WTC11 (cell line): ENCODE measurements around the gene PPHLN1. TPM values are rescaled to one million over a fixed set of nuclear protein-coding genes. Genes with fewer than 3 reads are reported as not detected.
"Not testable (repeated sequence)": the region's sequence is repeated elsewhere in the genome, so short reads cannot be mapped to it uniquely, and the experiment has no call there.

ENCODE experiments used
- ATAC-seq: fragments of 200-7000 bp; cut with Tn5 transposase; 2 replicates; pipeline ENCODE4 v1.10.0; 2021; ENCODE audit warnings: mild to moderate bottlenecking, moderate library complexity
- CTCF ChIA-PET: fragments of 300-600 bp; sonication (Branson Sonifier 250); formaldehyde crosslinking; loops from one replicate; lab custom pipeline; 2021; ENCODE audit warnings: antibody characterized with exemption; lab: Charles Lee
- POLR2A ChIA-PET: fragments of 350-600 bp; sonication (Branson Sonifier 250); formaldehyde crosslinking; loops from one replicate; lab custom pipeline; 2021; ENCODE audit warnings: antibody characterized with exemption; lab: Charles Lee
- DNase-seq: peaks from one replicate; pipeline ENCODE4 v3.0.0; 2021; ENCODE audit warnings: low spot score
- H3K27ac Mint-ChIP-seq: 2 replicates; pipeline ENCODE4 v1.8.0; 2021; ENCODE audit warnings: mixed read lengths
- H3K27me3 Mint-ChIP-seq: 2 replicates; pipeline ENCODE4 v1.8.0; 2021; ENCODE audit warnings: low read depth, mild to moderate bottlenecking, moderate library complexity, mixed read lengths
- H3K36me3 Mint-ChIP-seq: 2 replicates; pipeline ENCODE4 v1.8.0; 2021; ENCODE audit warnings: mixed read lengths
- H3K4me1 Mint-ChIP-seq: 2 replicates; pipeline ENCODE4 v1.8.0; 2022; ENCODE audit warnings: mixed read lengths
- H3K4me3 Mint-ChIP-seq: 2 replicates; pipeline ENCODE4 v1.8.0; 2021; ENCODE audit warnings: mild to moderate bottlenecking, moderate library complexity, mixed read lengths
- H3K9me3 Mint-ChIP-seq: 2 replicates; pipeline ENCODE4 v1.8.0; 2021; ENCODE audit warnings: mixed read lengths
- AR ChIP-seq: fragments of 250-450 bp; sonication (Bioruptor Pico); IDR thresholded peaks from 2 replicates; pipeline ENCODE4 v1.9.0; 2021; ENCODE audit warnings: mild to moderate bottlenecking
- ARID4B ChIP-seq: sonication (generic); formaldehyde crosslinking; IDR thresholded peaks from 2 replicates; pipeline ENCODE4 v1.8.0; 2023; ENCODE audit warnings: missing genetic modification reagents, mild to moderate bottlenecking, borderline replicate concordance
- CREM ChIP-seq: sonication (generic); formaldehyde crosslinking; IDR thresholded peaks from 2 replicates; pipeline ENCODE4 v1.8.1; 2022; ENCODE audit warnings: mild to moderate bottlenecking, missing genetic modification reagents, moderate library complexity
- E2F4 ChIP-seq: sonication (generic); formaldehyde crosslinking; IDR thresholded peaks from 2 replicates; pipeline ENCODE4 v1.8.1; 2022; ENCODE audit warnings: low read depth, mild to moderate bottlenecking, moderate library complexity, missing genetic modification reagents, borderline replicate concordance
- E2F5 ChIP-seq: sonication (generic); formaldehyde crosslinking; IDR thresholded peaks from 2 replicates; pipeline ENCODE4 v1.8.1; 2022; ENCODE audit warnings: mild to moderate bottlenecking, moderate library complexity, missing genetic modification reagents
- ELF4 ChIP-seq: sonication (generic); formaldehyde crosslinking; IDR thresholded peaks from 2 replicates; pipeline ENCODE4 v1.8.1; 2022; ENCODE audit warnings: low read depth, mild to moderate bottlenecking, moderate library complexity, missing genetic modification reagents
- FOXK1 ChIP-seq: sonication (generic); formaldehyde crosslinking; IDR thresholded peaks from 2 replicates; pipeline ENCODE4 v1.8.0; 2022; ENCODE audit warnings: mild to moderate bottlenecking, moderate library complexity, missing genetic modification reagents
- FOXP1 ChIP-seq: sonication (generic); formaldehyde crosslinking; IDR thresholded peaks from 2 replicates; pipeline ENCODE4 v1.8.0; 2022; ENCODE audit warnings: missing genetic modification reagents, mild to moderate bottlenecking, moderate library complexity, borderline replicate concordance
- MAX ChIP-seq: sonication (generic); formaldehyde crosslinking; IDR thresholded peaks from 2 replicates; pipeline ENCODE4 v1.8.0; 2022; ENCODE audit warnings: mild to moderate bottlenecking, missing genetic modification reagents
- MXD4 ChIP-seq: fragments of 250-450 bp; sonication (Bioruptor Pico); IDR thresholded peaks from 2 replicates; pipeline ENCODE4 v1.8.0; 2021; ENCODE audit warnings: mild to moderate bottlenecking, moderate library complexity, borderline replicate concordance
- NFATC4 ChIP-seq: fragments of 250-450 bp; sonication (Bioruptor Pico); IDR thresholded peaks from 2 replicates; pipeline ENCODE4 v1.9.0; 2021; ENCODE audit warnings: mild to moderate bottlenecking
- PREB ChIP-seq: sonication (generic); formaldehyde crosslinking; IDR thresholded peaks from 2 replicates; pipeline ENCODE4 v1.8.1; 2022; ENCODE audit warnings: mild to moderate bottlenecking, missing genetic modification reagents, moderate library complexity, borderline replicate concordance
- RELA ChIP-seq: sonication (generic); formaldehyde crosslinking; IDR thresholded peaks from 2 replicates; pipeline ENCODE4 v1.8.1; 2022; ENCODE audit warnings: missing genetic modification reagents, mild to moderate bottlenecking, borderline replicate concordance
- RORB ChIP-seq: fragments of 250-450 bp; sonication (Bioruptor Pico); IDR thresholded peaks from 2 replicates; pipeline ENCODE4 v1.9.0; 2021; ENCODE audit warnings: mild to moderate bottlenecking
- ZBTB43 ChIP-seq: sonication (generic); formaldehyde crosslinking; IDR thresholded peaks from 2 replicates; pipeline ENCODE4 v1.8.1; 2023; ENCODE audit warnings: mild to moderate bottlenecking, missing genetic modification reagents
- ZNF263 ChIP-seq: sonication (generic); formaldehyde crosslinking; IDR thresholded peaks from 2 replicates; pipeline ENCODE4 v1.8.1; 2022; ENCODE audit warnings: low read depth, mild to moderate bottlenecking, moderate library complexity, missing genetic modification reagents
- ZNF416 ChIP-seq: fragments of 250-450 bp; sonication (Bioruptor Pico); IDR thresholded peaks from 2 replicates; pipeline ENCODE4 v1.9.0; 2021; ENCODE audit warnings: mild to moderate bottlenecking, inconsistent platforms
- ZNF425 ChIP-seq: fragments of 250-450 bp; sonication (Bioruptor Pico); conservative IDR thresholded peaks from 2 replicates; pipeline ENCODE4 v1.9.0; 2021; ENCODE audit warnings: mild to moderate bottlenecking
- total RNA-seq: library from RNA; stranded (reverse); gene quantifications from 3 replicates; pipeline ENCODE4 v1.2.3, GENCODE V29; 2021

PPHLN1 gene
- total RNA-seq, 1 experiment from 2014 or later: 61.1 TPM

- peaks cover 15% of the 10 kb centered on the region for H3K36me3 Mint-ChIP-seq
- ATAC-seq (no peak), DNase-seq (no peak)
- H3K9me3 Mint-ChIP-seq: 0 out of 2 replicates have a peak, but pooled peaks cover 4% of the 10 kb centered on the region
- no peak for TF ChIP-seq ARID4B (CRISPR knock-in tag)
- TF ChIP-seq MXD4 (CRISPR knock-in tag): no peak
- TF ChIP-seq ELF4 (CRISPR knock-in tag): no peak
- no peak for TF ChIP-seq FOXP1 (CRISPR knock-in tag)
- TF ChIP-seq AR: no peak
- TF ChIP-seq FOXK1 (CRISPR knock-in tag): no peak
- no peak for TF ChIP-seq NFATC4
- TF ChIP-seq CREM (CRISPR knock-in tag): no peak
- TF ChIP-seq ZNF416: no peak
- TF ChIP-seq ZNF425 (CRISPR knock-in tag): no peak
- no peak for TF ChIP-seq RELA (CRISPR knock-in tag)
- TF ChIP-seq RORB (CRISPR knock-in tag): no peak
- TF ChIP-seq E2F4 (CRISPR knock-in tag): no peak
- no peak for TF ChIP-seq PREB (CRISPR knock-in tag)
- TF ChIP-seq E2F5 (CRISPR knock-in tag): no peak
- no peak for TF ChIP-seq ZBTB43 (CRISPR knock-in tag)
- TF ChIP-seq MAX (CRISPR knock-in tag): no peak
- no peak for TF ChIP-seq ZNF263 (CRISPR knock-in tag)
- POLR2A ChIA-PET: no interaction called here
- no peak overlapping the region for H3K27ac Mint-ChIP-seq
- H3K4me1 Mint-ChIP-seq: 0 out of 2 replicates have a peak, but pooled peaks cover 3% of the 10 kb centered on the region
- CTCF ChIA-PET: no interaction called here
- H3K27me3 Mint-ChIP-seq: no peaks in the 10 kb centered on the region; the same call in 1 of the 2 replicates
- no peak overlapping the region for H3K4me3 Mint-ChIP-seq
Measured at GRCh38 chr12:42346403-42347002, 20.5 kb downstream of the PPHLN1 start.

- H3K36me3 Mint-ChIP-seq: peaks cover 29% of the 10 kb centered on the region
- H3K27me3 Mint-ChIP-seq, H3K4me3 Mint-ChIP-seq, ATAC-seq, CTCF ChIA-PET, H3K4me1 Mint-ChIP-seq, DNase-seq, POLR2A ChIA-PET, H3K9me3 Mint-ChIP-seq, H3K27ac Mint-ChIP-seq: not testable (repeated sequence)
Measured at GRCh38 chr12:42349119-42350020, 23.4 kb downstream of the PPHLN1 start.
